ENCODE measurements around the gene DHX32. TPM values are rescaled to one million over a fixed set of nuclear protein-coding genes. Genes with fewer than 3 reads are reported as not detected.
"Not testable (repeated sequence)": the region's sequence is repeated elsewhere in the genome, so short reads cannot be mapped to it uniquely, and the experiment has no call there.

Gene DHX32
- total RNA-seq, 4 donors from 2014 or later: 40.0 to 53.2 (median 44.5) TPM

- H3K4me3 ChIP-seq; DNase-seq (ENCODE audit: low spot score in 2 of 2); H3K27me3 ChIP-seq; H3K36me3 ChIP-seq; H3K9me3 ChIP-seq; H3K27ac ChIP-seq; H3K4me1 ChIP-seq: not testable (repeated sequence)
- 64% methylated on average over 5 of the region's 5 CpGs for WGBS
These were observed 24.2 kb upstream of the DHX32 start for GRCh38 chr10:125905069-125905994.

GRCh38 chr10:125903135-125903640 lies 22.1 kb upstream of the DHX32 start:
- DNase-seq (ENCODE audit: low spot score in 2 of 2): peak; percentile 61 to 82
- not testable (repeated sequence) for H3K4me3 ChIP-seq, H3K27me3 ChIP-seq, H3K9me3 ChIP-seq, H3K36me3 ChIP-seq
- peak overlapping the region; percentile 86 for H3K27ac ChIP-seq
- H3K4me1 ChIP-seq: peaks cover 11% of the 10 kb centered on the region
- WGBS: 47% methylated on average over 3 of the region's 3 CpGs

- not testable (repeated sequence) for H3K27me3 ChIP-seq; H3K9me3 ChIP-seq; H3K4me3 ChIP-seq; DNase-seq (ENCODE audit: low spot score in 2 of 2); H3K36me3 ChIP-seq
- H3K27ac ChIP-seq: peak overlapping the region; percentile 86
- 62% methylated on average over 3 of the region's 3 CpGs for WGBS
- peaks cover 11% of the 10 kb centered on the region for H3K4me1 ChIP-seq
These were observed 19.9 kb upstream of the DHX32 start for GRCh38 chr10:125900963-125901362.

DNA sequence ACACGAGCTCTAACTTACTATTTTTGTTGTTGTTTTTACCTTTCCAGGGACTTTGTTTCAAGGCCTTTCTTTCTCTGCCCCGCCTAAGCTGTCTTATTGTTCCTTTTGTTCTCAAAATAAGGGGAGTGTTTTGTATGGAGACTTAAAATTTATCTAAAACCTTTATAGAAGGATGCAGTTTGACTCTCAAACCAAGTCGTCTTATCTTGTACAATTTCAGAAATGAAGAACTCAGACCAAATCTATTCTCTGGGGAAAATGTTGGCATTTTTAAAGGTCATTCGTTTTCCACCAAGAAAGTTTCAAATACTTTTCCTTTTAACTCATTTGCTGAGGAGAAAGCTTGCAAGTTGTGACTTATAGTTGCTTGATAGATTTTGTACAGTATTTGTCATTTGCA lies 16.2 kb upstream of the DHX32 start:
- not testable (repeated sequence) for DNase-seq (ENCODE audit: low spot score in 2 of 2); H3K27me3 ChIP-seq; H3K27ac ChIP-seq; H3K36me3 ChIP-seq; H3K9me3 ChIP-seq
- WGBS: 30% methylated on average over 4 of the region's 4 CpGs
- Histone ChIP-seq H3K4me3 (peak overlapping the region; percentile 65), H3K4me1 (peaks cover 20% of the 10 kb centered on the region)

DNA sequence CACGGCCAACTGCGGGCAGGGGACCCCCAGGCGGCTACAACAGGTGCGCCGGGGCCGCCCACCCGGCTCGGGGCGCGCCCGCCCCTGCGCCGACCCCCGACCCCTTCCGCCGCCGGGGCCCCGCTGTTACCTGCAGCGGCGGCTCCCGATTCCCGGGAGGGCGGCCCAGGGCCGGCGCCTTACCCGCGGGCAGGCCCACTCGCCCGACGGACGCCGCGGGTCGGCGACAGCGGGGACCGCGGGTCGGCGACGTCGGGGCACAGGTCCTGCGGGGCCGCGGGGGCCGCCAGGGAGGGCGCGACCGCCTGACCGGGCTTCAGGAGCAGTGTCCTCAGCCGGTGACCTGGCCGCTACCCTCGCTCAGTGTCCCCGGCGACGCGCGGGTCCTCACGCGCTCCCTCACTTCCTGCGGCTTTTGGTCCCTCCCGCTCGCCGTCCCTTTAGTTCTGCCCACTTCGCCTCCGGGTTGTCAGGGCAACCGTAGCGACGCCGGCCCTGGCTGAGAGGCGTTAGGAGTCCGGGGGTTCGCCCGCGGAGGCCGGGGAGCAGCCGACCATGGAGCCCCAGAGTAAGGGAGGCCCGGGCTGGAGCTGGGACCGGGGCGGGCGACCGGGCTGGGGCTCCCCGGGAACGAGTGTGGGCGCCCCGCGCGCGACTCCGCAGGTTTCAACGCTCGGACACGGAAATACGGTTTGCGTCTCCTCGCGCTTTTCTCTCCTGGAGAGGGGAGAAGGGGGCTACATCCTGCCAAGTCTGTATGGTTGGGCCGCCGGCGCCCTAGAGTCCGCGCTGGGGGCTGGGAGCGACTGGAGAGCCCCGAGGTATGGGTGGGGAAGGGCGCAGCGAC lies 15.2 kb upstream of the DHX32 start, which contains the start of gene FANK1:
TSS of gene FANK1 (plus strand) at position 477 of the 847 bp plus-strand sequence. CDS start at position 556, 79 bp downstream.
- not testable (repeated sequence) for H3K9me3 ChIP-seq, H3K27me3 ChIP-seq, H3K36me3 ChIP-seq
- H3K4me1 ChIP-seq: peaks cover 20% of the 10 kb centered on the region
- DNase-seq (ENCODE audit: low spot score in 2 of 2): peak; percentile 93 to 95
- H3K27ac ChIP-seq: peak within 1 kb of the TSS; percentile 93
- TF ChIP-seq POLR2AphosphoS5 (IDR thresholded peaks at IDR 0.05) (peak in 1 of 3 donors; percentile 84), POLR2A (IDR thresholded peaks at IDR 0.05) (peak in 1 of 2 donors; percentile 58)
- 43% methylated on average over 68 of the region's 106 CpGs for WGBS
- peak within 1 kb of the TSS; percentile 65 for H3K4me3 ChIP-seq

- DNase-seq (ENCODE audit: low spot score in 2 of 2): peak; percentile 85 to 89
- not testable (repeated sequence) for H3K27me3 ChIP-seq, H3K9me3 ChIP-seq, H3K36me3 ChIP-seq
- Histone ChIP-seq H3K27ac (peak overlapping the region; percentile 93), H3K4me1 (peaks cover 15% of the 10 kb centered on the region), H3K4me3 (peak overlapping the region; percentile 65)
- 31% methylated on average over 45 of the region's 50 CpGs for WGBS
These were observed 14.3 kb upstream of the DHX32 start for GRCh38 chr10:125895130-125896087.

DNA sequence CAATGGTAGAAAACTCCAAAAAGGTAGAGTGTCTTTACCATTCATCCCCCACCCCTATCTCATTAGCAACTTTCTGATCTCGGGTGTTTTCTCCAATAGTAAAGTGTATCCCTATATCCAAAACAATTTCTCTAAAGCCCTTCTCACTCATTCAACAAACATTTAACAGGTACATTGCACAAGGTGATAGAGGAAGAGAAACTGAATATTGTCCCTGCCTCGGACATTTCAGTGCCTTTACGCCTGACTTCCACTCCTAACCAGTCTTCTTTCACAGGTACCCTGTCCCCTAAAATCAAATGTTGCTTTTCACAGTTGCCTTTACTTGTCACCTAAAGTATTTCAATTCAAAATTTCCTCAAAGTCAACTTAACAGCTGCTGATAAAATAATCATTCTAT lies 13.1 kb upstream of the DHX32 start:
- not testable (repeated sequence) for DNase-seq (ENCODE audit: low spot score in 2 of 2); H3K27ac ChIP-seq; H3K9me3 ChIP-seq; H3K36me3 ChIP-seq; H3K27me3 ChIP-seq; H3K4me3 ChIP-seq
- H3K4me1 ChIP-seq: peaks cover 12% of the 10 kb centered on the region
- 75% methylated on average over 3 of the region's 3 CpGs for WGBS

DNA sequence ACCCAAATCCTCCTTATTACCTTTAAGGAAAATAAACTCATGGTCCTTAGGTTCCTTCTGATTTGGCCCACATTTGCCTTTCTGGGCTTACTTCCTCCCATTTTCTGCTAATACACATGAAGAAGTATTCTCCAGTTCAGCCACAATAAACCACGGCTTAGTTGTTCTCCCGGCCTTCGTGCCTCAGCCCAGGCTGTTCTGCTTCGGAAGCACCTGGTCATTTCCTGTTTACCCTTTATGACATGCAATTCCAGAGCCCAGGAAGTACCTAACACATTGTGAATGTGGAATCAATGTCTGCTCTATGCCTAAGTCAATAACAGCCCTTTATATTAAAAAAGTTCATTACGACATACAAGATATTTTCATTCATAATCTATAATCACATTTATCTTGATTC lies 11.3 kb upstream of the DHX32 start:
- WGBS: 79% methylated on average over 5 of the region's 5 CpGs
- H3K4me3 ChIP-seq; H3K27ac ChIP-seq; H3K36me3 ChIP-seq; H3K9me3 ChIP-seq; DNase-seq (ENCODE audit: low spot score in 2 of 2); H3K27me3 ChIP-seq: not testable (repeated sequence)
- H3K4me1 ChIP-seq: peaks cover 12% of the 10 kb centered on the region

- DNase-seq (ENCODE audit: low spot score in 2 of 2); H3K36me3 ChIP-seq; H3K27me3 ChIP-seq; H3K4me3 ChIP-seq; H3K4me1 ChIP-seq; H3K27ac ChIP-seq; H3K9me3 ChIP-seq: not testable (repeated sequence)
- 69% methylated on average over 4 of the region's 4 CpGs for WGBS
These were observed 8.3 kb upstream of the DHX32 start for GRCh38 chr10:125889441-125889840.

All from suprapubic skin (tissue), 4 donors.